IPS-18a (cell line): ENCODE data around the gene NT5E.

Experiments used
- H3K27ac ChIP-seq: one replicate; pipeline ENCODE4 v1.5.1; 2013; ENCODE audit warnings: low read length
- H3K27me3 ChIP-seq: one replicate; pipeline ENCODE4 v1.6.1; 2013; ENCODE audit warnings: mild to moderate bottlenecking, low read length; ENCODE audit not compliant: control insufficient read depth, insufficient read depth
- H3K36me3 ChIP-seq: one replicate; pipeline ENCODE4 v1.6.1; 2013; ENCODE audit warnings: low read depth, low read length; ENCODE audit not compliant: control insufficient read depth
- H3K4me1 ChIP-seq: one replicate; pipeline ENCODE4 v1.6.1; 2013; ENCODE audit warnings: low read depth, low read length; ENCODE audit not compliant: control insufficient read depth
- H3K4me3 ChIP-seq: one replicate; pipeline ENCODE4 v1.5.1; 2013; ENCODE audit warnings: low read length
- H3K9ac ChIP-seq: one replicate; pipeline ENCODE4 v1.6.1; 2013; ENCODE audit warnings: mild to moderate bottlenecking, low read length, moderate library complexity
- H3K9me3 ChIP-seq: one replicate; pipeline ENCODE4 v1.6.1; 2013; ENCODE audit warnings: low read depth, low read length; ENCODE audit not compliant: control insufficient read depth

NT5E gene

DNA sequence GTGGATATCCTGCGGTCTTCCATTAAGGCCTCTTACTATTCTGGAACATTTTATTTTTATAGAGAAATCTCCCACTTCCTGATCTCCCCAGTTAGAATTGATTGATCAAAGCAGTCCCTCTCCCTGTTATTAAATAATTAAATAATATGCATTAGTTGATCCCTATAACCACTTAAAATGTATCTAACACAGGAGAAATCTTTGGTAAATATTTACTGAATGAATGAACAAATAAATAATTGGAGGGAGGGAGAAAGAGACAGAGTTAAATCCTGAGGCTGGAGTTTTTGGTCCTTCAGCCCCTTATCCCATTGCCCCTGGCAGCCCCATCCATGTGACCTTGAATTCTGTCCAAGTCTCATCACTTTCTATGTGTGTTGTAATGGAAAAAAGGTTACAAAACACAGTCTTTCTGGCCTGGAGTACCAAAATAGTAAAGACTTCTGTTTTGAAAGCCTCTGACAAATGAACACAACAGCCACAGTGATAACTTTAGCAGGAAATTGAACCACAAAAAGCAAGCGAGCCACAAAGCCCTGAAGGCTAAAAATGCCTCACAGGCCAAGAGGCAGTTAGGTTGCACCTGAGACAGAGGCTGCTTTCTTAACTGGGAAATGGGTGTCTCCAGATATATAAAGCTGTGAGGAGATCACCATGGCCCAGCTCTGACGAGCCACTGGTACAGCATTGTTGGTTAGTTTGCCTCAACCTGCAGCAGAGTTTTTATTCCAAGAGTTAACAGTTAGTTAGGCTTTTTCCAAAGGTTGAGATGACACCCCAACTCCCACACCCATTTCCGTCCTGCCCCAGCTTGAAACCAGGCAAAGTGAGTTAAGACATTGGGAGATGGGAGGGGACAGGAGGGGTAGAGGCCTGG, 11.3 kb downstream of the NT5E start:
- Histone ChIP-seq H3K36me3 (no peaks in the 10 kb centered on the region), H3K4me1 (peaks cover 26% of the 10 kb centered on the region), H3K27ac (no peak overlapping the region), H3K9me3 (no peaks in the 10 kb centered on the region), H3K4me3 (no peak overlapping the region), H3K27me3 (no peaks in the 10 kb centered on the region), H3K9ac (no peak overlapping the region)

DNA sequence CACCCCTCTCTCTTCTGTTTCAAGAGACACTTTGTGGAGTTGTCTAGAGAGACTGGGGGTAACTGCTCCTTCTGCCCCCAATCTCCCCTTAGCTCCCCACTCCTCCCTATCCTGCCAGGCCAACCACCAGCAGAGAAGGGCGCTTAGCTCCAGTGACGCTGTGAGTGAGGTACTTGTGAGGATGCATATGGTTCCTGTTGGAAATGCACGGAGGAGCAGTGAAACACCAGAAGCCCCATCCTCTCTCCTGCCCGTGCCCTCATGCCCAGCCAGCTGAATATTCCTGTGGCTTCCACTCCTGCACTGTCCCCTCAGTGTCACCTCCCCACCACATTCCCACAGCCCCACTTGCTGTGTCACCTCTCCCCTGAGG, 11.9 kb downstream of the NT5E start:
- H3K27me3 ChIP-seq, result no peaks in the 10 kb centered on the region
- H3K9ac ChIP-seq, result no peak overlapping the region
- H3K4me1 ChIP-seq, result peaks cover 26% of the 10 kb centered on the region
- H3K27ac ChIP-seq, result no peak overlapping the region
- H3K9me3 ChIP-seq, result no peaks in the 10 kb centered on the region
- H3K4me3 ChIP-seq, result no peak overlapping the region
- no peaks in the 10 kb centered on the region for H3K36me3 ChIP-seq

DNA sequence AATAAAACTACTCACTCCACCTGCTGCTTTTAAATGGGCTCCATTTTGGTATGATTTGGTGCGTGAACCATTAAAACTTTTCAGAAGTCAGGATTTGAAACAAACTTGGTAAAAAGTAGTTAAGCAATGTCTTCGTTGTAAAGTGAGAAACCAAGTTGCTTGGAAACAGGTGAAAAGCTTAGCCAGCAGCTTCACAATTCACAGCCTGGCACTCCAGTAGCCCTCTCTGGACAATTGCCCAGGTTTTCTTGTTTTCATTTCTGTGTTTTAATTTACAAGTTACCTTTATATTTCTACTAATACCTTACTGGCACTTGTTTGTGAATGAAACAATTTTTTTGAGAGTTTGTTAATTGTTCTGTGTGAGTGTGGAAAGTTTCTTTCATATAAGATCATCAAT, 12.8 kb downstream of the NT5E start:
- Histone ChIP-seq H3K9me3 (no peaks in the 10 kb centered on the region), H3K27me3 (no peaks in the 10 kb centered on the region), H3K4me3 (no peak overlapping the region), H3K36me3 (no peaks in the 10 kb centered on the region), H3K9ac (no peak overlapping the region), H3K27ac (no peak overlapping the region), H3K4me1 (peaks cover 26% of the 10 kb centered on the region)

DNA sequence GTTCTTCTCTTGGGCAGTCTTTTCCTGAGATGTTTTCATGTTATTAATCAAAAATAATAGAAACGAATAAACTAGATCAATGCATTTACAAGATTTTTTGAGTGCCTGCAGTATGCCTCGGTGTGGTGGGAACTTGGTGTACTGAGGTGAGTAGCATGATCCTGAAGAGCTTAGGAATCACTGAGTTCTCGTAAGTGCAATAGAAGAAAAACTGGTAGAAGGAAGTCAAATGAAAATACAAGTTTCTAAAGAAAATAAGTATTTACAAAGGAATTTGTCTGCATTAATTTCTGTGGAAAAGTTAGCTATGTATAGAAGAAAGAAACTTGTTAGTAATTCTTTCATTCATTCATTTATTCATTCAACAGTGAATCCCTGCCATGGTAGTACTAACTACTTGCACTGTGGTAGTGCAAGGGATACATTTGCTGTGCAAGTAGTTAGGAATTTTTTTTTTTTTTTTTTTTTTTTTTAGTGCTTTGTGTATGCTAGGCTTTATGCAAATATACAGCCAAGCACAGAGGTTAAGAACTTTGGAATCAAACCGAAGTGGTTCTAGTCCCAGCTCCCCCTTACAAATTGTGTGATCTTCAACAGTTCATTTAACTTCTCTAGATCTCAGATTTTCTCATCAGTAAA, 13.9 kb downstream of the NT5E start:
- Histone ChIP-seq H3K4me3 (no peak overlapping the region), H3K9ac (no peak overlapping the region), H3K27me3 (no peaks in the 10 kb centered on the region), H3K9me3 (no peaks in the 10 kb centered on the region), H3K36me3 (no peaks in the 10 kb centered on the region), H3K4me1 (peaks cover 17% of the 10 kb centered on the region), H3K27ac (no peak overlapping the region)

DNA sequence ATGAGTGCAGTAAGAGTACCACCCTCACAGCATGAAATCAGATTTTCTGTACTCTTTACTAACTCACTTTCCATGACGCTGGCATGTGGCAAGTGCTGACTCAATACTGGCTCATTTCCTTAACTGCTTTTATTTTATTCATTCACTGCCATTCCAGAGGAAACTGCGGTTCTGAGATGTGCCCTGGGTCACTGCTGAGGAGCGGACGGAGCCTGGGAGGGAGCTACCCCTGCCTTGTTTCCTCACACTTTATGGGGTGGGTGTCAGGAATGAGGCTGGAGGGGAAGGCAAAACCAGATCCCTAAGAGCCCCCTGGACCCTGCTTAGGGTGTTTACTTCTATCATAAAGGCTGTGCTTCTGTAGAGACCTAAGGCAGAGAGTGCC, 14.4 kb downstream of the NT5E start:
- H3K27me3 ChIP-seq, result no peaks in the 10 kb centered on the region
- no peak overlapping the region for H3K4me3 ChIP-seq
- H3K9me3 ChIP-seq, result no peaks in the 10 kb centered on the region
- H3K9ac ChIP-seq, result no peak overlapping the region
- H3K4me1 ChIP-seq, result peaks cover 13% of the 10 kb centered on the region
- no peak overlapping the region for H3K27ac ChIP-seq
- H3K36me3 ChIP-seq, result no peaks in the 10 kb centered on the region

DNA sequence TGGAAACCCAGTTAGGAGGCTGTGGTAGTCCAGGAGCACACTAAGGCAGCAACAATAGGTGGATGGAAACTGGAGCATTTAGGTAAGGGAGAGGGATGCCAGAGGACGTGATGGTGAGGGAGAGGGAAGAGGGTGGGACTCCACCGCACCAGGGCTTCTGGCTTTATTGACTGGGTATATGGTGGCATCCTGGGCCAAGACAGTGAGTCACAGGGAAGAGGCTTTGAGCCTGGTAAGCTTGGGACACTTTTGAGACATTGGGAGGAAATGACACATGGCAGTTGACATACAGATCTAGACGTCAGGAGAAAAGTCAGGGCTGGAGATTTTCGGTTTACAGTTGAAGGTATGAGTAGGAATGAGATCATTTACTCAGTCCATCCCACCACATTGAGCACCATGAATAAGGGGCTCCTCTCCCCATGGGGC, 14.9 kb downstream of the NT5E start:
- H3K27me3 ChIP-seq, result no peaks in the 10 kb centered on the region
- H3K4me1 ChIP-seq, result peaks cover 8% of the 10 kb centered on the region
- no peak overlapping the region for H3K4me3 ChIP-seq
- H3K27ac ChIP-seq, result no peak overlapping the region
- H3K9me3 ChIP-seq, result no peaks in the 10 kb centered on the region
- no peak overlapping the region for H3K9ac ChIP-seq
- no peaks in the 10 kb centered on the region for H3K36me3 ChIP-seq

DNA sequence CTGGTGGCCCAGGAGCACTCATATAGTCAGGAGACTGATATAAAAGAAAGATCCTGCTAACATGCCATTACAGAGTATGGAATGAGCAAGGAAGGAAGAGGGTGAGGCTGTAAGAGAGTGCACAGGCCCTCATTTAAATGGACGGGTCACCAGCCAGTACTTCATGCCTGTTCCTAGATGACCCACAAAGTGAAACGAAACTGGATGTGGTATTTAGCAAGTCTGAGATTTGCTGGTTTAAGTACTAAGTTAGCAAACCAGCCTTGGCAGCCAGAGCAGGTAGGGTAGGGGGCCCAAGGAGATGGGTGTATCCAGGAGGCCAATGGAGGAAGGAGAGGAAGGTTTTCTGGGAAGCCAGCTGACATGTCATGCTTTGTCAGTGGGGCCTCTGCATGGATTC, 15.9 kb downstream of the NT5E start:
- Histone ChIP-seq H3K27ac (no peak overlapping the region), H3K36me3 (no peaks in the 10 kb centered on the region), H3K27me3 (no peaks in the 10 kb centered on the region), H3K9ac (no peak overlapping the region), H3K4me3 (no peak overlapping the region), H3K4me1 (peaks cover under 1% of the 10 kb centered on the region), H3K9me3 (no peaks in the 10 kb centered on the region)

DNA sequence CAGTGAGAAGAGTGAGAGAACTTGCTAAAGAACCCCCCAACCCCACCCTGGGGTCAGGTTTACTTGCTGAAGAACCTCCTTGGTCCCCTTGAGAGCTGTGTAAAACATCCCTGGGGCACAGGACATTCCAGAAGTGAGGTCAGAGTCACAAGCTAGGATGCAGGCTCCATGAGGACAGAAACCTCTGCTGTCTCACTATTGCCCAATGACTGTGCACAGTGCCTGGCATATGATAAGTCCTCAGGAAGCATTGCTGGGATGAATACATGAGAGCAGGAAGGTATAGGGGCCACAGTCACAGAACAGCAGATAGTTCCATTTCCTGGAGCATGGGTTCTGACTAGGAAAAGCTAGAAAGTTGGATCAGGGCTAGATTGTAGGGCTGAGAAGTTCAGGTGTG, 18.4 kb downstream of the NT5E start:
- H3K27me3 ChIP-seq, result no peaks in the 10 kb centered on the region
- no peak overlapping the region for H3K9ac ChIP-seq
- no peak overlapping the region for H3K27ac ChIP-seq
- no peaks in the 10 kb centered on the region for H3K4me1 ChIP-seq
- no peaks in the 10 kb centered on the region for H3K9me3 ChIP-seq
- no peak overlapping the region for H3K4me3 ChIP-seq
- H3K36me3 ChIP-seq, result no peaks in the 10 kb centered on the region

DNA sequence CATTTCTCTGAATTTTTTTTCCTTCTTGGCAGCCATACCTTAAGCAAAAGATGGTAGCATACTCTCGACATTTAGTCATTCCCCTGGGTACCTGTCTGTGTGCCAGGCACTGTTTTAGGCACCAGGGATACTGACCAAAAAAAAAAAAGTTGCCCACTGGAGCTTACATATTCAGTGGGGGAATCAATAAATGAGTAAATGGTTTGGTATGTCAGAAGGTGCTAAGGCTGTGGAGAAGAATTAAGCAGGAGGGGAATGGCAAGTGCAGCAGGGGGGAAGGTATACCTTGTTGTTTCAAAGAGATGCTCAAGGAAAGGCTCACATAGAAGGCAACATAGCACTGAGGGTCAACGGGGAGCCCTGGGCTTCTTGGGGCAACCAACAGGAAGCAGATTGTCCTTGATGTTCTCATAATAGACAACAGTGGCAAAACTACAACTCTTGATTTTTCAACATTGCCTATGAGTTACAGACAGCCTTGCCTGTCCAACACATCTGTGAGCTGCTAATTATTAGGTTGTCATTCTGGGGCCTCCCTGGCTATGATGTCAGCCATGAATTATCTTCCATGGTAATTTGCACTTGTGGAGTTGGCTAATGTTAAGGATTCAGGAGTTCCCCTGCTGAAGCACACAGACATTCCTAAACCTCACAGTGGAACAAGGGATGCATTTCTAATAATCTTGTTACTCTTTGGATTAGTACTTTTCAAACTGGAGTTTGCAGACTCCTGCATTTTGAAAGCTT, 19.6 kb downstream of the NT5E start:
- Histone ChIP-seq H3K27ac (no peak overlapping the region), H3K4me3 (no peak overlapping the region)

DNA sequence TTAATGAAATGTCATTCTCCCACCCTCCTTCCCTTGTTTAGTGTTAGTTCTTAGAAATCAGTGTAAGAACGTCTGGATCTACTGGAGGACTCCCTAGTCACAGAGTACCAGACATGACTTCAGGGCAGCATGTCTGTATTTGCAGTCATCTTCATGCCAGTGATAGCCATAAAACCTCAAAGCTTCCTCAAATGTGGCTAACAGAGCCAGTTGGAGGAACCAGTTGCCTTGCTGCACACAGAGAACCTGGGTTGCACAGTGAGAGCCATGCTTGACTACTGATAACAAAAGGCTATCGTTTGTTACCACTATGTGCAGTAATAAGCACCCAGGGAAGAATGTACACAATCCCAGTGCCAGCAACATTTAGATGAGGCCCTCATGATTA, 20.1 kb downstream of the NT5E start:
- H3K27ac ChIP-seq, result no peak overlapping the region
- no peaks in the 10 kb centered on the region for H3K9me3 ChIP-seq
- H3K9ac ChIP-seq, result no peak overlapping the region
- H3K36me3 ChIP-seq, result no peaks in the 10 kb centered on the region
- H3K27me3 ChIP-seq, result no peaks in the 10 kb centered on the region
- no peaks in the 10 kb centered on the region for H3K4me1 ChIP-seq
- H3K4me3 ChIP-seq, result no peak overlapping the region

More for the DNA sequence above, 19.6 kb downstream of the NT5E start:
- Histone ChIP-seq H3K9me3 (no peaks in the 10 kb centered on the region), H3K27me3 (no peaks in the 10 kb centered on the region), H3K9ac (no peak overlapping the region), H3K36me3 (no peaks in the 10 kb centered on the region), H3K4me1 (no peaks in the 10 kb centered on the region)

DNA sequence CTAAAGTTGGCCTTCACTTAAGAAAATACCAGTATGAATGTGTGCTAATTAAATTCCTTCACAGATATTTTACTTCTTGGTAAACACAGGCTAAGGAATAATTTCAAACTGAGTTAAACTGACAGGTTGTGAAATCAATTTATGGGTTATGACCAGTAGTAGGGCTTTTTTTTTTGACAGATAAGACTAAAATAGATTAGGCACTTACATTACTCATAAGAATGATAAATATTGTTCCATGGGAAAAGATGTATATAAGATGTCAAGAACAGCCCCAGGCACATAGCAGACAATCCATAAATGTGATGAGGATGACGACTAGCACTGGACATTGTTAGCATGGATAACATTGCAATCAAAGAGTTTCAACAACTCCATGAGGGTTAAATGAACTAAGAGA, 22.9 kb downstream of the NT5E start:
- Histone ChIP-seq H3K9me3 (no peaks in the 10 kb centered on the region), H3K9ac (no peak overlapping the region), H3K4me3 (no peak overlapping the region), H3K27me3 (no peaks in the 10 kb centered on the region), H3K36me3 (no peaks in the 10 kb centered on the region), H3K4me1 (no peaks in the 10 kb centered on the region), H3K27ac (no peak overlapping the region)
